Uterus (tissue), 4 donors: ENCODE results near the gene HIP1. TPM values are rescaled to one million over a fixed set of nuclear protein-coding genes. Genes with fewer than 3 reads are reported as not detected.
"Not testable (repeated sequence)": the region's sequence is repeated elsewhere in the genome, so short reads cannot be mapped to it uniquely, and the experiment has no call there.

Source experiments
- DNase-seq, 2 donors: peaks; one replicate each; pipeline ENCODE4 v3.0.0-alpha.2; 2019 to 2020
- H3K27ac ChIP-seq, 2 donors: fragments of 200-600 bp; sonication (generic); 1 replicate in 1 of 2; 2 replicates in 1 of 2; pipeline ENCODE4 v1.5.1; 2016 to 2018
- H3K27me3 ChIP-seq, 2 donors: fragments of 200-600 bp; sonication (generic); one replicate each; pipeline ENCODE4 v1.5.1; 2018 to 2019; ENCODE audit warnings: control low read depth in 1 of 2
- H3K36me3 ChIP-seq, 2 donors: fragments of 200-600 bp; sonication (generic); one replicate each; pipeline ENCODE4 v1.5.1; 2019; ENCODE audit warnings: control low read depth in 1 of 2
- H3K4me1 ChIP-seq, 2 donors: fragments of 200-600 bp; sonication (generic); one replicate each; pipeline ENCODE4 v1.5.1; 2018 to 2019; ENCODE audit warnings: control low read depth in 1 of 2
- H3K4me3 ChIP-seq, 2 donors: fragments of 200-600 bp; sonication (generic); 1 replicate in 1 of 2; 2 replicates in 1 of 2; pipeline ENCODE4 v1.5.1; 2018 to 2019; ENCODE audit warnings: mild to moderate bottlenecking in 1 of 2
- H3K9me3 ChIP-seq, 2 donors: fragments of 200-600 bp; sonication (generic); one replicate each; pipeline ENCODE4 v1.5.1; 2019; ENCODE audit warnings: control low read depth in 1 of 2
- POLR2A ChIP-seq, 2 donors: fragments of 450-650 bp; IDR thresholded peaks; one replicate each; pipeline ENCODE4 v1.6.1; 2016; ENCODE audit warnings: antibody characterized with exemption in 2 of 2, mild to moderate bottlenecking in 1 of 2, moderate library complexity in 1 of 2
- intact Hi-C: fragments of 100-400 bp; cut with DNase I; formaldehyde crosslinking; loops from one replicate; pipeline ENCODE4 v1.15.1; 2023; ENCODE audit warnings: low total_unique reads
- total RNA-seq, 4 donors: library from RNA; depleted of rRNA in 3 of 4; stranded (reverse); fragments of >200 nt in 3 of 4; gene quantifications; one replicate each; pipeline versions ENCODE4 v1.1.0 to v1.2.4, GENCODE V29; 2014 to 2023
- TF ChIP-seq, protein P1 (sequence below), 4 experiments: fragments of 200-600 bp in 2 of 4; fragments of 450-650 bp in 2 of 4; sonication (generic) in 2 of 4; IDR thresholded peaks; one replicate each; pipeline ENCODE4 v1.5.1; 2016 to 2019; ENCODE audit warnings: antibody characterized with exemption in 4 of 4, mild to moderate bottlenecking in 2 of 4, moderate library complexity in 1 of 4
- donor health status: DM: yes; HTN: yes; CAD: no.

Gene HIP1
- total RNA-seq, 4 donors from 2014 or later, result 13.1 to 48.8 (median 20.3) TPM

DNA sequence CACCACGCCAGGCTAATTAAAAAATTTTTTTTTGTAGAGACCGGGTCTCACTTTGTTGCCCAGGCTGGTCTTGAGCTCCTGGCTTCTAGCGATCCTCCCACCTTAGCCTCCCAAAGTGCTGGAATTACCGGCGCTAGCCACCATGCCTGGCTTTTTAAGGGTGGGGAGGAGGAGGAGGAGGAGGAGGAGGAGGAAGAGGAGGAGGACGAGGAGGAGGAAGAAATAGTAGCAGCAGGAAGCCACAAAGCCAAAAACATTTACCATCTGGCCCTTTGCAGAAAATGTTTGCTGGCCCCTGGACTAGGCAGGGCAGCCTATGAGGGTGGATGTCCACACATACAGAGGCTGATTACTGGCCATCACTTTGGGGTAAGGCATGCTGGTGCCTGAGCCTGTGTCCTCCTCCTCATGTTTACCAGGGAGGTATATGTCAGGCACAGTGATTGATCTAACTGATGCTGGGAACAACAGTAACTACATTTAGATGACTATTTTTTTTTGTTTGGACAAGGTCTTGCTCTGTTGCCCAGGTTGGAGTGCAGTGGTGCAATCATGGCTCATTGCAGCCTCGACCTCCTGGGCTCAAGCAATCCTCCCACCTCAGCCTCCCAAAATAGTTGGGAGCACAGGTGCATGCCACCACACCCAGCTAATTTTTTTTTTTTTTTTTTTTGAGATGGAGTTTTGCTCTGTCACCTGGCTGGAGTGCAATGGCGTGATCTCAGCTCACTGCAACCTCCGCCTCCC lies 122.1 kb downstream of the HIP1 start:
- no peaks in the 10 kb centered on the region for H3K27me3 ChIP-seq
- H3K4me3 ChIP-seq, result no peak overlapping the region
- DNase-seq, result no peak
- H3K9me3 ChIP-seq, result no peaks in the 10 kb centered on the region
- no peak for TF ChIP-seq POLR2A (IDR thresholded peaks at IDR 0.05)
- TF ChIP-seq, protein P1, sequence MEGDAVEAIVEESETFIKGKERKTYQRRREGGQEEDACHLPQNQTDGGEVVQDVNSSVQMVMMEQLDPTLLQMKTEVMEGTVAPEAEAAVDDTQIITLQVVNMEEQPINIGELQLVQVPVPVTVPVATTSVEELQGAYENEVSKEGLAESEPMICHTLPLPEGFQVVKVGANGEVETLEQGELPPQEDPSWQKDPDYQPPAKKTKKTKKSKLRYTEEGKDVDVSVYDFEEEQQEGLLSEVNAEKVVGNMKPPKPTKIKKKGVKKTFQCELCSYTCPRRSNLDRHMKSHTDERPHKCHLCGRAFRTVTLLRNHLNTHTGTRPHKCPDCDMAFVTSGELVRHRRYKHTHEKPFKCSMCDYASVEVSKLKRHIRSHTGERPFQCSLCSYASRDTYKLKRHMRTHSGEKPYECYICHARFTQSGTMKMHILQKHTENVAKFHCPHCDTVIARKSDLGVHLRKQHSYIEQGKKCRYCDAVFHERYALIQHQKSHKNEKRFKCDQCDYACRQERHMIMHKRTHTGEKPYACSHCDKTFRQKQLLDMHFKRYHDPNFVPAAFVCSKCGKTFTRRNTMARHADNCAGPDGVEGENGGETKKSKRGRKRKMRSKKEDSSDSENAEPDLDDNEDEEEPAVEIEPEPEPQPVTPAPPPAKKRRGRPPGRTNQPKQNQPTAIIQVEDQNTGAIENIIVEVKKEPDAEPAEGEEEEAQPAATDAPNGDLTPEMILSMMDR (IDR thresholded peaks at IDR 0.05), result no peak
- intact Hi-C loops, result loop anchor here (10.0 kb wide), 1 partner anchor 78 kb away; no protein-coding TSS in a partner anchor
- H3K36me3 ChIP-seq, result no peaks in the 10 kb centered on the region
- H3K4me1 ChIP-seq, result no peaks in the 10 kb centered on the region
- H3K27ac ChIP-seq, result no peak overlapping the region

DNA sequence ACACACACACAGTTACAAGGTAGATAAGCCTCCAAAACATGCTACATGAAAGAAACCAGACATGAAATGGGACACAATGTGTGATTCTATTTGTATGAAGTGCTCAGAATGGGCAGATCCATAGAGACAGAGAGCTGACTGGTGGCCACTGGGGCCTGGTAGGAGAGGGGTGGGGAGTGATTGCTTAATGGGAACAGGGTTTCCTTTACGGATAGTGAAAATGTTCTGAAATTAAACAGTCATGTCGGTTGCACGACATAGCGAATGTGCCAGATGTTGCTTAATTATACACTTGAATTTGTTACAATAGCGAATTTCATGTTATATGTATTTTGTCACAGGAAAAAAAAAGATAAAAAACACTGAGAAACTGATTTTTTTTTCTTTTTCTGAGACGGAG lies 124.3 kb downstream of the HIP1 start:
- Histone ChIP-seq H3K4me1 (no peaks in the 10 kb centered on the region), H3K27me3 (no peaks in the 10 kb centered on the region), H3K4me3 (no peak overlapping the region), H3K27ac (no peak overlapping the region), H3K9me3 (no peaks in the 10 kb centered on the region), H3K36me3 (no peaks in the 10 kb centered on the region)
- DNase-seq, result no peak
- no peak for TF ChIP-seq POLR2A (IDR thresholded peaks at IDR 0.05)
- TF ChIP-seq, protein P1 (IDR thresholded peaks at IDR 0.05), result no peak
- intact Hi-C loops, result loop anchor here (10.0 kb wide), 1 partner anchor 80 kb away; no protein-coding TSS in a partner anchor

DNA sequence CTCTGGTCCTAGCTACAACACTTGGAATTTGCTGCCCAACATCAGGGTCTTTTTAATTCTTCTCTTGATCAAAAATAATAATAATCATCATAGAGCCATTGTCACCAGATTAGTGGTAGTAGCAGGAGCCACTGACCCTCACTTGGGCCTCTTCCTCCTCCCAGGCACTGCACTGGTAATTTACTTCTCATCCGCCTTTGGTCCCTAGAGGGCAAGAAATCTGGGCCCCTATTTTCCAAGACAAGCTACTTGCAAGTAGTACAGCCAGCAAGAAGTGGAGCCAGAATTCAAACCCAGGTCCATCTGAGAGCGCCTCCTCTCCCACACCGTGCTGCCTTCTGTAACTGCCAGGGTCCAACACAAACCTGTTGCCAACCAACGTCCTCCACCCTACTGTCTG lies 125.4 kb downstream of the HIP1 start:
- H3K4me1 ChIP-seq, result no peaks in the 10 kb centered on the region
- no peaks in the 10 kb centered on the region for H3K36me3 ChIP-seq

DNA sequence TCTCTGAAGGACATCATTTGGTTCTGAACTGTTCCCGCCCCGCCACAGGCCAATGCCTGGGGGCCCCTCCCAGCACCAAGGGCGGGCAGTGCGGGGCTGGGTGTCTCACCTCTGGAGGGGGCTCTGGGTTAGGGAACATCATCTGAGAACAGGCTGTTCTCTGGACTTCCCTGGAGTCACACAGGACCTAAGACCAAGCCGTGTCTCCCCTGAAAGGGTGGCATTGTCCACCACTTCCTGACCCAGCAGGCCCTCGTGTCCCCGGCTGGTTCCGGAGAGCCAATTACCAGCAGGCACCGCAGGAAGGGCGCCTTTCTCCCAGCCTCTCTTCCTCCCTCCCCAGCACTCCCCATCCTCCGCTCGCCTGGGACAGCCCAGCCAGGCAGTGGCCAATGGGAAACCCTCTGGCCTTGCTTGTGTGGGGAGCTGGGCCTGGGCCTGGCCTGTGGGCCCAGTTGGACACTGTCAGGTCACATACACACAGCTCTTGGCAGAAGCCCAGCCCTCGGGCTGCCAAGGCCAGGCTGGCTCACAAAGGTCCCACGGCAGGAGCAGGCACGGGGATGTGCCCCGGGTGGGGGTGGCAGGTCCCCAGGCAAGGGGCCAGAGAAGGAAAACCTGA lies 127.1 kb downstream of the HIP1 start:
- Histone ChIP-seq H3K4me3 (no peak overlapping the region), H3K4me1 (no peaks in the 10 kb centered on the region), H3K9me3 (no peaks in the 10 kb centered on the region), H3K27me3 (no peaks in the 10 kb centered on the region), H3K27ac (peak overlapping the region; percentile 59 to 66), H3K36me3 (no peaks in the 10 kb centered on the region)
- DNase-seq, result peak; percentile 45 to 69
- intact Hi-C loops, result loop anchor here (10.0 kb wide), 1 partner anchor 83 kb away; no protein-coding TSS in a partner anchor
- TF ChIP-seq POLR2A (IDR thresholded peaks at IDR 0.05), result no peak
- TF ChIP-seq, protein P1 (IDR thresholded peaks at IDR 0.05), result no peak

More for the DNA sequence above, 125.4 kb downstream of the HIP1 start:
- Histone ChIP-seq H3K4me3 (no peak overlapping the region), H3K9me3 (no peaks in the 10 kb centered on the region), H3K27me3 (no peaks in the 10 kb centered on the region), H3K27ac (no peak overlapping the region)
- TF ChIP-seq POLR2A (IDR thresholded peaks at IDR 0.05), result no peak
- TF ChIP-seq, protein P1 (IDR thresholded peaks at IDR 0.05), result no peak
- no peak for DNase-seq
- intact Hi-C loops, result loop anchor here (10.0 kb wide), 1 partner anchor 81 kb away; no protein-coding TSS in a partner anchor

DNA sequence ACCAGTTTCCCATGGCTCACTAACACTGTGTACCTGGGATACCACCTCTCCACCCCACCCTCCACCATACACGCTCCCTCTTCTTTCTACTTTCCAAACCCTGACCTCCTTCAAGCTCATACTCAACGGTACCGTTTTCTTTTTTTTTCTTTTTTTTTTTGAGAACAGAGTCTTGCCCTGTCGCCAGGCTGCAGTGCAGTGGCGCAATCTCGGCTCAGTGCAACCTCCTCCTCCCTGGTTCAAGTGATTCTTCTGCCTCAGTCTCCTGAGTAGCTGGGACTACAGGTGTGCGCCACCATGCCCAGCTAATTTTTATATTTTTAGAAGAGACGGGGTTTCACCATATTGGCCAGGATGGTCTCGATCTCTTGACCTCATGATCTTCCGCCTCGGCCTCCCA lies 129.3 kb downstream of the HIP1 start:
- H3K4me3 ChIP-seq, DNase-seq, intact Hi-C loops, H3K9me3 ChIP-seq, H3K36me3 ChIP-seq, H3K27ac ChIP-seq, H3K4me1 ChIP-seq, H3K27me3 ChIP-seq: not testable (repeated sequence)
